Effector CD8-positive, alpha-beta T cell (primary cell): ENCODE results near the gene SETBP1.

Source experiments
- DNase-seq: peaks from one replicate; lab custom pipeline; 2025; lab: John Stamatoyannopoulos, UW

SETBP1 gene

GRCh38 chr18:44901283-44901682 lies 220.6 kb downstream of the SETBP1 start:
- DNase-seq, result no peak

DNA sequence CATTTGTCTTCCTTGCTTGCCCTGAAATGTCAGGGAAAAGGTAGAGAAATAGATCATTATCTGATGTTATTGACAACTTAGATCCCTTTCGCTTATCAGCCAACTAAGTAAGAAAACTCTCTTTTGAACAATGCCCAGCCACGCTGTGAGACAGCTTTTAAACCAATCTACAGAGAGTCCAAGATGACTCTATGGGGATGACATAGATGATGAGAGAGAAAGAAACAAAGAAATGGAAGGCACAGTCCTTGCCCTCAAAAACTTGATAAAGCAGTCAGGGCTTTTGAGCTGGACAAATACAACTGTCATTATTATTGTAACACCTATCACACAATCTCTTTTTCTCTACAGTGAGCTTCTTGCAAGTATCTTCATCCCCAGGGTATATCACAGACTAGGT lies 222.6 kb downstream of the SETBP1 start:
- no peak for DNase-seq

DNA sequence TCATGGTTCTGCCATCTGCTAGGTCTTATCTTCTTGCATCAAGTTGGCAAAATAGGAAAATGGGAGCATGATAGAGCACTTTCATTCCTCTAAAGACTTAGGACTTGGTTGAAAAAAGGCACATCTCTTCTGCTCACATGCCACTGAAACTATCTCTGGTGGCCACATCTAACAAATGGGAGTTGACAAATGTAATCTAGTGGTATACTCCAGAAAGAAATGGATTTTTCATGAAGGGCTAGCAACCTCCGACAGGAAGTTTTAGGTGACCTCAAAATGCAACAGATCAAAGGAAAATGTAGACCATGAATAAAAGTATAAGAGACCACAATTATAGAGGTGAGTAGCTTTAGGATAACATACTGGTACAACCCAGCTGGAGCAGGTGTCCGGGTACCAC lies 224.1 kb downstream of the SETBP1 start:
- DNase-seq, result no peak

GRCh38 chr18:44909191-44909719 lies 228.6 kb downstream of the SETBP1 start:
- no peak for DNase-seq

- no peak for DNase-seq
These were observed 230.6 kb downstream of the SETBP1 start for GRCh38 chr18:44911260-44911659.

- DNase-seq, result no peak
These were observed 231.1 kb downstream of the SETBP1 start for GRCh38 chr18:44911773-44912172.

GRCh38 chr18:44912740-44913478 lies 232.2 kb downstream of the SETBP1 start:
- DNase-seq, result no peak

DNA sequence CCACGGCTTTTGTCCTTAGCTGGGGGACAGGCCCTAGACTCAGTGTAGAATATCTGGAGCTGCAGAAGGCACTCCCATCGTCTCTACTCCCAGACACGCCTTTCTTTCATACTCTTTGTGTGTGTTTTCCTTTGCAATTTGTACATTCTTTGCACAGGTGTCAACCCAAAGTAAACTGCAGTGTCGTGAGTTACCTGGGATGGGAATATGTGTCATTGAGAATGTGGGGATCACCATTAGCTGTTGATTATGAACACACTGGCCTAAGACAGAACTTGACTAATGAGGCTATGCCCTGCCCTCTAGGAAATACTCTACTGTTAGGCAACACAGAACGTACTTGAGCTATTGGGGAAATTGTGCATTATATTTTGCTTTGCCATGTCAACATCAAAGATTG lies 233.3 kb downstream of the SETBP1 start:
- DNase-seq, result no peak

- no peak for DNase-seq
These were observed 234.5 kb downstream of the SETBP1 start for GRCh38 chr18:44915213-44915612.

DNA sequence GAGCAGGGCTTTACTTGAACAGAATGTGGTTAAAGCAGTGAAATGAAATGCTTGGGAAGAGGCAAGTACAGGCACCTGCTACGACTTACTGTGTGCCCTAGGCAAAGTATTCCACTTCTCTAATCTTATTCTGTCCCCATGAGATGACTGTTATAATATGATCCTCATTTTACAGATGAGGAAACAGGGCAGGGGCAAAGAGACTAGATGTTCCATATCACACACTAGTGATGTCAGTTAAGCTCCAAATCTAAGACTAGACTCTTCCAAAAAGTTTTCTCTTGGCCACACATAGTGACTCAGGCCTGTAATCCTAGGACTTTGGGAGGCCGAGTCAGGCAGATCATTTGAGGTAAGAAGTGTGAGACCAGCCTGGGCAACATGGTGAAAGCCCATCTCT lies 235.0 kb downstream of the SETBP1 start:
- no peak for DNase-seq

DNA sequence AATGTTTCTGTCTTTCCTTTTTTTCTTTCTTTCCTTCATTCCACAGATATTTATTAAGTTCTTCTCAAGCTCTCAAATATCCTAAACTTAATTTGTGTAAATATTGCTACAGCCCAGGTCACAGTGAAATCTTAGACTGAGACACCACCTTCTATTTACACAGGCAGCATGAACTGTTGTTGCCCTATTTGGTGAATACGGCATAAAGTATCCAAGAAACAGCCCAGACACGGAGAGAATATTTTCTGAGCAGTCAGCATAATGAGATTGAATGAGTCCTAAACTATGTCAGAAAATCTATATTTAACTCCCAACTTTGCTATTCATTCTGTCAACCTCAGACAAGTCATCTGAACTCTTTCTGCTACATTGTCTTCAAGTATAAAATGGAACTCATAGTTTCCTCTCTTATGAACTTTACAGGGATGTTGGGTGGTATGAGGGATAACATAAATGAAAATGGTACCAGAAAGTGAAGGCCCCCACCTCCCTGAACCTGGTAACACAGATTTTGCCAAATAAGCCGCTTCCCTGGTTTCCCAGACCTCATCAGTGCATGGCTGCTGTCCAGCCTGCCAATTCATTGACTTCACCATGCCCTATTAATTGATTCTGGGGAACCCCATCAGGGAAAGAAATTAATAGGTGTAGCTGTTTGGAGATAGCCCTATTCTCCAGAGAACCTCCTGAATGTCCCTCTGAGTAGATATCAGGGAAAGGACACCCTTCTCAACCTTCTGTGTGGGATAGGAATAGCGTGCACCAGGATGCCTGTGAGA lies 235.9 kb downstream of the SETBP1 start:
- no peak for DNase-seq

- no peak for DNase-seq
These were observed 236.8 kb downstream of the SETBP1 start for GRCh38 chr18:44917216-44918141.

DNA sequence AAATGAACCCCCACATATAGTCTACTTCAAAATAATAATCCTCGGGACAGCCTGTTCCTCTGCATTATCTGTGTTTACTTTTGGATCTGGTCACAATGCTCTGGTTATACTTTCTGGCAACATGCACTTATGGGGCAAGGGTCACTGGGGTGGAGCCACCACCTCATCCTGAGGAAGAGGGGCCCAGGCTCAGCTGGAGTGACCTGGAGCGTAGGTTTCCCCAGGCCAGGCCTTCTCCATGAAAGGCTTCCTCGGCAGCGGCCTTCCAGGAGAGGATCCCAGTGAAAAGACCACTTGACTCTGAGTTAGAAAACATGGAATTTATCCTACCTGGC lies 237.4 kb downstream of the SETBP1 start:
- no peak for DNase-seq

DNA sequence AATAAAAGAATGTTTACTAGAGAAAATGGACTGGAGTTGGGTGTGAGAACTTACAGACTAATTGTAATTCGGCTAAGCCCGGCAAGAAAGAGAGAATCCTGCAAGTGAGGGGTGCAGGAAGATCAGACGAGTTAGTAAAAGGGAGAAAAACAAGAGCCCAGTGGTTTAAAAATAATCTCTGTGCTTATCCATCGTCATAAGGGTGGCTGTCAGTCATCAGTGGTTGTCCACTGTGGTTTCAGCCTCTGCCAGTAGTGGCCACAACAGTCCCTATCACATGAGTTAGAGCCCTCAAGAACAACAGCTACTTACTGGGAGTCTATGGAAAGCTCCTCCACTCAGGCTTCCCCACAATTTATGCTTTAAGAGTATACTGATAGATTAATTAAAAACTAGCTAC lies 239.8 kb downstream of the SETBP1 start:
- DNase-seq, result no peak

- no peak for DNase-seq
These were observed 241.3 kb downstream of the SETBP1 start for GRCh38 chr18:44921974-44922373.

DNA sequence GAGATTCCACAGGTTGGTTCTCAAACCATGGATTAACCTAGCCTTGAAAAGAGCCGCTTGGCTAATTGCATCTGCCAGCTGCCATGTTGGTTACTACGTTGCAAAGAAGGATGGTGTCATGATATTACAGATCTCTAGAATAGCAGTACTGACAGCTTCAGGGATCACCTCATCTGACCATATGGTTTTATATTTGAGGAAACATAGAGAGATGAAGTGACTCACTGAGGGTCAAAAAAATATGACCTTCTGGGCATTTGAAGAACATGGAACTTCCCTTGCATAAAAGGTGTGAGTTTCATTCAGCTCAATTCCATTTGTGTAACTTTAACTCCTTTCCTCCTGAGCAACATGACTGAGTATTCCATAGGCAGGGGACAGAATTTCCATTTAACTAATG lies 242.3 kb downstream of the SETBP1 start:
- no peak for DNase-seq

DNA sequence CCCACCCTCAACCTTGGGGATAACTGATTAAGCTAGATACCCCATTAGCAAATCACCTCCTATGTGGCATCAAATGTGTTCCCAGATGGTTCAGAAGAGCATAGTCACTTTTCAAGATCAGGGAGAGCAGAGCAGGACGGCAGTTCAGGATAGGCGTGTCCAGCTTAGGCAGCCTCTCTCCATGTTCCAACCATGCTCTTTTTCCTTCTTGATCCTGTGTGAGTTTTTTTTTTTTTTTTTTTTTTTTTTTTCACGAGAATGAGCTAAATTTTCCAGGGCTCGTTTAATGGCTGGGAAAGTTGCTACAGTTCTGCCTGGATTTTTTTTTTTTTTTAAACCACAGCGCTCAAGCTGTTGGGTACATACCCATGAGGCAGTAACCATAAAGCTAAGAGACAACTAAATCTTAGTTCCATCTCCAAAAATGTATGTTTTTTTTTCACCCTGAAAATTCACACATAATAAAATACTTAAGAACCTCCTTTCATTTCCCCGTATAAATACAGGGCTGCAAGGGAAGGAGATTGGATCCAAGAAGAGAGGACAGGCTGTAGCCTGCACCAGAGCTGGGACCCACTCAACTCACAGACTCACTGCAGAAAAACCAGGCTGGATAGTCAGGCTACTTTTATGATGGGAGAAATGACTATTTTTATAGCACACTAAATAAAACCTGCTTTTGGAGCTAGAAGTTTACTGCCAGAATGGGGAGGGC lies 244.3 kb downstream of the SETBP1 start:
- DNase-seq, result no peak

GRCh38 chr18:44927127-44927849 lies 246.6 kb downstream of the SETBP1 start:
- no peak for DNase-seq

GRCh38 chr18:44934901-44935300 lies 254.2 kb downstream of the SETBP1 start:
- no peak for DNase-seq

DNA sequence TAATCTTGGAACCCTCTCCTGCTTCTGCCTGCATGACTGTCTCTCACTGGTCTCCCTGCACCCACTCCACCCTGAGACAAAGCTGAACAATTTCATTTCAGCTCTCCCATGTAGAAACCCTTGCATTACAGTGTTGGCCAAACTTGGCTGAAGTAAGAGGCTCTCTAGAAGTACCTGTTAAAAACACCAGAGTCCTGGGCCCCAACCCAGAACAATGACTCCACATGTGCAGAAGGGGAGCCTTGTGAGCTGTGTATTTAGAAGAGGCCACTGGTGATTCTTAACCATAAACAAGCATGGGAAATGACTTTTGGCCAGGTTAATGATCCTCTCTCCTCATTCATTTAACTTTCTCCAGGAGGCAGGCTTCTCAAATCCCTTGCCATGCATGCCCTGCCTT lies 254.8 kb downstream of the SETBP1 start:
- DNase-seq, result no peak

- DNase-seq, result no peak
These were observed 255.8 kb downstream of the SETBP1 start for GRCh38 chr18:44936485-44936884.
